ENCODE results near the gene HSH2D. TPM values are rescaled to one million over a fixed set of nuclear protein-coding genes. Genes with fewer than 3 reads are reported as not detected.

The HSH2D gene
- total RNA-seq, 1 experiment from 2014 or later = not detected

DNA sequence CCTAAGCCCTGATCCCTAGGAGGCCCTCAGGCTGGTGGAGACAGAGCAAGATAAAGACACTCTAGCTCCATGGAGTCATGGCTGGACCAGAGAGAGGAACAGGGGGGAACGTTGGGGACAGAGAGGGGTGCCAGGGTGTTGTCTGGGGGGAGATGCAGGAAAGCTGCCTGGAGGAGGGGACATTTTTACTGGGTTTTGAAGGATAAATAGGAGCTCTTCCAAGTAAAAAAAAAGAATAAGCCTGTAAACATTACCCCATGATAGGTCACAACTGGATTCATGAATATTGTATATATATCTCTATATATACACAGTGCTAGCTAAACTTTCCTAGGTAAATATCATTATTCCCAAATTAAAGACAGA is 714 bp downstream of the HSH2D start:
- no peak for DNase-seq (ENCODE audit: low read depth)
- in situ Hi-C loops (cut with HindIII; ENCODE audit: low pct_unique_long_range_greater_than_20kb, low sequenced_read_pairs) = no loop called here

DNA sequence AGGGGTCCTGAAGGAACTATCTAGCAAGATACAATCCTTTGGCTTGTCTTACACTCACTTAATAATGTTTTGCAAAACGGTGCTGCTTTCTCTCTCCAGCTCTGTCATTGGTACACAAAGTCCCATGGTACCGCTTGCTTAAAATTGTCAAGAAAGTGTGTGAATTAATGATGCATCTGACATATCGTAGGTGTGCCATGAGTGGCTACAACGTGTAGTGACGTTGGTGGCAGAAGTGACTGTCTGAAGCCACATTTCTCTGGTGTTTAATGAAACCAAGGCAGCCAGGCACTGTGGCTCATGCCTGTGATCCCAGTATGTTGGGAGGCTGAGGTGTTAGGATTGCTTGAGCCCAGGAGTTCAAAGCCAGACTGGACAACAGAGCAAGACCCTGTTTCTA is 2.6 kb downstream of the HSH2D start:
- DNase-seq (ENCODE audit: low read depth) = no peak
- in situ Hi-C loops (cut with HindIII; ENCODE audit: low pct_unique_long_range_greater_than_20kb, low sequenced_read_pairs) = no loop called here

DNA sequence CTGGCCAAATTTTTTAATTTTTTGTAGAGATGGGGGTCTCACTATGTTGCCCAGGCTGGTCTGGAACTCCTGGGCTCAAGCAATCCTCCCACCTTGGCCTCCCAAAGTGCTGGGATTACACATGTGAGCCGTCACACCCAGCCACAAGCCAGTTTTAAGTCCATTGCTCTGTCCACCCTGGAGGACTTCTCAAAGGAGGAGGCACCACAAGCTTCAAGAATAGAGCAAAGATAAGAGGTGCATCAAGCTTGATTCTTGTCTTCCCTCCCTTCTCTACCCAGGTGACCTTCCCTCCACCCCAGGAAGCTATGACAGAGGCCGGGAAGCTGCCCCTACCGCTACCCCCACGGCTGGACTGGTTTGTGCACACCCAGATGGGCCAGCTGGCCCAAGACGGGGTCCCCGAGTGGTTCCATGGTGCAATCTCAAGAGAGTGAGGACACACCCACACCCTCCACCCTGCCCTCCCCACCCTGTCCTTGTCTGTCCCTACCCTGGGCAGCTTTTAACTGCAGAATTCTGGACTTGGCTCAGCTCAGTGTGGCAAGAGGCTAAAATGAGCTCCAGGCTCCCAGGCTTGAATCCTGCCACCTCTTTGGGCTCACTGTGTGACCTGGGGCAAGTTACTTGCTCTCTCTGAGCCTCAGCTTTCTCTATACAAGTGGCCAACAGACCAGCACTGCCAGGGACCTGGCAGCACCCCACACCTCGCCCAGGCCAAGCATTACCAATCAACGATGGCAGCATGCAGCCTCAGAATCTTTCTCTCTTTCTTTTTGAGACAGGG is 5.2 kb downstream of the HSH2D start:
- in situ Hi-C loops (cut with HindIII; ENCODE audit: low pct_unique_long_range_greater_than_20kb, low sequenced_read_pairs) = no loop called here
- no peak for DNase-seq (ENCODE audit: low read depth)

DNA sequence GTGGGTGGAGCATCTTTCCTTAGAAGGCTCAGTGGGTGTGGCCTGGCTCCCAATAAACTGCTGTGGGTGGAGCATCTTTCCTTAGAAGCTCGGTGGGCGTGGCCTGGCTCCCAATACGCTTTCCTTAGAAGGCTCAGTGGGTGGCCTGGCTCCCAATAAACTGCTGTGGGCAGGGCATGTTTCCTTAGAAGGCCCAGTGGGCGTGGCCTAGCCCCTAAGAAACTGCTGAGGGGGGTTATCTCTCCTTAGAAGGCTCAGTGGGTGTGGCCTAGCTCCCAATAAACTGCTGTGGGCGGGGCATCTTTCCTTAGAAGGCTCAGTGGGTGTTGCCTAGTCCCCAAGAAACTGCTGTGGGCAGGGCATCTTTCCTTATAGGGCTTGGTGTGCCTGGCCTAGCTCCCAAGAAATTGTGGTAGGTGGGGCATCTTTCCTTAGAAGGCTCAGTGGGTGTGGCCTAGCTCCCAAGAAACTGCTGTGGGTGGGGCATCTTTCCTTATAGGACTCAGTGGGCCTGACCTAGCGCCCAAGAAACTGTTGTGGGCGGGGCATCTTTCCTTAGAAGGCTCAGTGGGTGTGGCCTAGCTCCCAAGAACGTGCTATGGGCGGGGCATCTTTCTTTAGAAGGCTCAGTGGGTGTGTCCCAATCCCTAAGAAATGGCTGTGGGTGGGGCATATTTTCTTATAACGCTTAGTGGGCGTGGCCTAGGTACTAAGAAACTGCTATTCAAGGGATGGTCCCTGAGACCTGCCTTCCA is 10.3 kb downstream of the HSH2D start:
- in situ Hi-C loops (cut with HindIII; ENCODE audit: low pct_unique_long_range_greater_than_20kb, low sequenced_read_pairs) = no loop called here
- DNase-seq (ENCODE audit: low read depth) = peak; percentile 71

DNA sequence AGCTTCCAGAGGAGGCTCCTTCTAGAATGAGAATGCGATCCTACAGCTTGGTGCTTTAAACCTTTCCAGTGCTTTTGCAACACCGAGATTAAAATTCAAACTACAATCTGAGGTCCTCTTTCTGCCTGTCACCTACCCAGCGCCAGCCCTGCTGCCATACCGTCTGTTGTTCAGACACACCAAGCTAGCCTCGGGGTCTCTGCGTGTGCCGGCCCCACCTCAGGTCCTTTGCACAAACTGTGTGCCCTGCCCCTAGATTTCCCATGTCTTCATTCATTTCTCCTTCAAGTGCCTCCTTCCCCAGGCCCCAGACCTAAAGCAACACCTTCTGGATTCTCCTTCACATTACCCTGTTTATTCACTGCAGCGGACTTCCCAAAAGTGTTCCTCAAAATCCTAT is 11.1 kb downstream of the HSH2D start:
- in situ Hi-C loops (cut with HindIII; ENCODE audit: low pct_unique_long_range_greater_than_20kb, low sequenced_read_pairs) = no loop called here
- DNase-seq (ENCODE audit: low read depth) = no peak

DNA sequence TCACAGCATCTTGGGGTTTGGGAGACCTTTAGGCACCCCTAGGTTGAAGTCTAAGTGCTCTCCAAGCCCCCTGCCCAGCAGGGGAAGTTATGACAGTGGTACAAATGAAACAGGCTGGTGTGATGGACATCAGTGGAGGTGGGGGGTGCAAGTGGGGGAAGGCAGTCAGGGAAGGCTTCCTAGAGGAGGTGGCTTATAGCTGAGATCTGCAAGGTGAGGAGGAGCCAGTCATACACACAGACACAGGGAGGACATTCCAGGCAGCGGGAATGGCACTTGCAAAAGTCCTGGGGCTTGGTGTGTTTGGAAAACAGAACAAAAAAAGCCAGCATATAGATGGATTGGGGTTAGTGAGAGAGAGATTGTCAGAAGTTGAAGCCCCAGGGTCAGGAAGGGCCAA is 11.6 kb downstream of the HSH2D start:
- in situ Hi-C loops (cut with HindIII; ENCODE audit: low pct_unique_long_range_greater_than_20kb, low sequenced_read_pairs) = no loop called here

DNA sequence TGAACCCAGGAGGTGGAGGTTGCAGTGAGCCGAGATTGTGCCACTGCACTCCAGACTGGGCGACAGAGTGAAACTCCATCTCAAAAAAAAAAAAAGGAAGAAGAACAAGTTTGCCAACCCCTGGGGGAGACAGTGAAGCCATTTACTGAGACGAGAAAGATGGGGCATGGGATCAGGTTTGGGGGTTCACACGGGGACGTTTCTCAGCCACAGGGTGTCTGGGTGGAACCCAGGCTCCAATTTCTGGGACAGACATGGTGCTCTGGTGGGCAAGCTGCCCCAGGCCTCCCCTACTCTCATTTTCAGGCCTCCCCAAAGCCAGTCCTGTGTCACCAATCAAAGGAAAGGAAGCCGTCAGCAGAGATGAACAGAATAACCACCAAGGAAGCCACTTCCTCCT is 13.4 kb downstream of the HSH2D start:
- in situ Hi-C loops (cut with HindIII; ENCODE audit: low pct_unique_long_range_greater_than_20kb, low sequenced_read_pairs) = no loop called here

More for the DNA sequence above, 11.6 kb downstream of the HSH2D start:
- DNase-seq (ENCODE audit: low read depth) = no peak

DNA sequence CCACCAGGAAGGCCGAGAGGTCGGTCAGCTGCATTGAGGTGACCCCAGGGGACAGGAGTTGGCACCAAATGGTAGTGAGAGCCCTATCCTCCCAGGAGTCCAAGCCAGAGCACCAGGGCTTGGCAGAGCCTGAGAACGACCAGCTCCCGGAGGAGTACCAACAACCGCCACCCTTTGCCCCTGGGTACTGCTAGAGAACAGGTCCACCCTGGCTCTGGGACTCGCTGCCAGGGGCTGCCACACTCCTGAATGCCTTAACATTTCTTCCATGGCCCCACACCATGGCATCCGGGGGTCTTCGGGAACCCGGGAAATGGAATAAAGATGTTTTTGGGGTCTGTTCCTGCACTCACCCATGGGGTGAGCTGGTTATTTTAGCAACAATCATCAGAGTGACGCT is 14.1 kb downstream of the HSH2D start:
- in situ Hi-C loops (cut with HindIII; ENCODE audit: low pct_unique_long_range_greater_than_20kb, low sequenced_read_pairs) = no loop called here

More for the DNA sequence above, 13.4 kb downstream of the HSH2D start:
- no peak for DNase-seq (ENCODE audit: low read depth)

DNA sequence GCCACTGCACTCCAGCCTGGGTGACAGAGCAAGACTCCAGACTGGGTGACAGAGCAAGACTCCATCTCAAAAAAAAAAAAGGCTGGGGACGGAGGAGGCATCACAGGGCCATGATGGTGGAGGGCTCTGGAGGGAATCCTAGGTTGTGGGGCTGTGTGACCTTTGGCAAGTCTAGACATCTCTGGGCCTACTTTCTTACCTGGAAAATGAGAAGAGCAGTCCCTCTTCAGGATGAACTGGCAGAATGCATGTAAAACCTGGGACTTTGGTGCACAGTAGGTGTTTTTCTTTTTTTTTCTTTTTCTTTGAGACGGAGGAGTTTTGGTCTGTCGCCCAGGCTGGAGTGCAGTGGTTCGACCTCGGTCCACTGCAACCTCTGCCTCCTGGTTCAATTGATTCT is 16.2 kb downstream of the HSH2D start:
- in situ Hi-C loops (cut with HindIII; ENCODE audit: low pct_unique_long_range_greater_than_20kb, low sequenced_read_pairs) = no loop called here
- DNase-seq (ENCODE audit: low read depth) = no peak

More for the DNA sequence above, 14.1 kb downstream of the HSH2D start:
- DNase-seq (ENCODE audit: low read depth) = no peak

DNA sequence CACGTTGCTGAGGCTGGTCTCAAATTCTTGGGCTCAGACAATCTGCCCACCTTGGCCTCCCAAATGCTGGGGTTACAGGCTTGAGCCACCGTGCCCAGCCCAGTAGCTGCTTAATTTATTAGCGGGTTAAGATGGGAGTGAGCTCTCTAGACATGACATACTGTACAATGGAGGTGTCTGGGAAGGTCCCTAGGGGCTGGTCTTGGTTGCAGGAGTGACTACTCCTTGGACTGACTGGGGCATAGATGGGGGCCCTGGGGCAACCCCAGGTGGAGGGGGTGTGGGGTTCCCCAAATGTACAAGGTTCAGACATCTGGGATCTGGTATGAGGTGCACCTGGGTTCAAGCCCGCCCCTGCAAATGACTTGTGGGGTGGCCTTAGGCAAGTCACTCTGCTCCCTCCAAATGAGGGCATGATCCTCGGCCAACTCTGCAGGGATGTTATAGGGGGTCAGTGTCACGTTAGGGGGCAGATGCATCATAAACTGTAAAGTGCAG is 17.0 kb downstream of the HSH2D start:
- in situ Hi-C loops (cut with HindIII; ENCODE audit: low pct_unique_long_range_greater_than_20kb, low sequenced_read_pairs) = no loop called here
- no peak for DNase-seq (ENCODE audit: low read depth)

DNA sequence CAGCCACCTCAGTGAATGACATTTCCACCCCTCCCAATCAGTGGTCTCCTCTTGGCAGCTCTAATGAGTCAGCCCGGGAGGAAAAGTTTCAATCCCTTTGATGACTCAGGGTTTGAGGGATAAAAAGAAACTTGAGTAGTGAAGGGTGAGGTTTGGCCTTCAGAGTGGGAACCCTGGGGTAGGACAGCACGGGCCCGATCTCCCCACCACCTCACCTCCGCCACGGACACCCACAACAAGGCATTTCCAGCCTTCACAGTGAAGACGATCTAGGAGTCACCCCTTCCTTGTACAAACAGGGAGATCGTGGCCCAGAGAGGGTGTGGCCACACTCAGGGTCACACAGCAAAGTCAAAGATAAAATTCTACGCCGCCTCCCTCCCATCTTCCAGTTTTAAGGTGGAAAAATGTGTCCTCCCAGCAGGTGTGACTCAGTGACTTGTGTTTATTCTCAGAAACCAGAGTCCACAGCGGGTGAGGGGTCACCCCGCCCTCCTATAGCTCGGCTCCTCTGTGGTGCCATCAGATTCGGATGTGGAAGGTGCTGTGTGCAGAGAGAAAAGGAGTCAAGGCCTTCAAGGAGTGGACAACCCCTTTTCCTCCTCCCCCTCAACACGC is 17.6 kb downstream of the HSH2D start:
- in situ Hi-C loops (cut with HindIII; ENCODE audit: low pct_unique_long_range_greater_than_20kb, low sequenced_read_pairs) = no loop called here
- DNase-seq (ENCODE audit: low read depth) = peak; percentile 69

DNA sequence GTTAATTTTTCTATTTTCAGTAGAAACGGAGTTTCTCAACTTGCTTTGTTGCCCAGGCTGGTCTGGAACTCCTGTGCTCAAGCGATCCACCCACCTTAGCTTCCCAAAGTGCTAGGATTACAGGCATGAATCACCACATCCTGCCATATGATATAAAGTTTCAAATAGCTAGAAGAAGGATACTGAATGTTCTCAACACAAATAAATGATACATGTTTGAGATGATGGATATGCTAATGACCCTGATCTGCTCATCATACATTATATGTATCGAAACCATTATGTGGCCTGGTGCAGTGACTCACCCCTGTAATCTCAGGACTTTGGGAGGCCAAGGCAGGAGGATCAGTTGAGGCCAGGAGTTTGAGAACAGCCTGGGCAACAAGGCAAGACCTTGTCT is 18.4 kb downstream of the HSH2D start:
- DNase-seq (ENCODE audit: low read depth) = peak; percentile 54
- in situ Hi-C loops (cut with HindIII; ENCODE audit: low pct_unique_long_range_greater_than_20kb, low sequenced_read_pairs) = no loop called here

DNA sequence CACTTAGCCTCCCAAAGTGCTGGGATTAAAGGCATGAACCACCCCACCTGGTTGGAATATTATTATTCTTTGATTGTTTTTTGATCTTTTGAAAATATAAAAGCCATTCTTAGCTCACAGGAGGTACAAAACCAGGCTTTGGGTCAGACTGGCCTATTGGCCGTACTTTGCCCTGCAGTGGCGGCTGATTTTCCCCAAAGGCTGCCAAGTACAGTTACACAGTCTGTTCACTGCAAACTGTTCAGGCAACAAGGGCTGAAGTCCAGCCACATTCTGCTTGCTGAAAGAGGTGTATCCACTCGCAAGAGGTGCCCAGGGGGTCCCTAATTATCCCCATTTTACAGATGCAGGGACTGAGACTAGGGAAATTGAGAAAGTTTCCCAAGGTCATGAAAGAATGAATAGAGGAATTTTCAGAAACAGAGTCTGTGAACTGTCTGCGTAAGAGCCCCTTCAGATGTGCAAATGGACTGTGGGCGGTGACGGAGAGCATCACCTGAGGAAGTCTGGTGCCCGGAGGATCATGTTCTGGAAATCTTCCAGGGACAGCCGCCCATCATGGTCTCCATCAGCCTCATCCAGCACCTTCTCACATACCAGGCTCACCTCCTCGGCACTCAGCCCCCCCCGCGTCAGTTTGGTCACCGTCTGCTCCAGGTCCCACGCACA is 20.9 kb downstream of the HSH2D start:
- in situ Hi-C loops (cut with HindIII; ENCODE audit: low pct_unique_long_range_greater_than_20kb, low sequenced_read_pairs) = no loop called here
- DNase-seq (ENCODE audit: low read depth) = no peak

DNA sequence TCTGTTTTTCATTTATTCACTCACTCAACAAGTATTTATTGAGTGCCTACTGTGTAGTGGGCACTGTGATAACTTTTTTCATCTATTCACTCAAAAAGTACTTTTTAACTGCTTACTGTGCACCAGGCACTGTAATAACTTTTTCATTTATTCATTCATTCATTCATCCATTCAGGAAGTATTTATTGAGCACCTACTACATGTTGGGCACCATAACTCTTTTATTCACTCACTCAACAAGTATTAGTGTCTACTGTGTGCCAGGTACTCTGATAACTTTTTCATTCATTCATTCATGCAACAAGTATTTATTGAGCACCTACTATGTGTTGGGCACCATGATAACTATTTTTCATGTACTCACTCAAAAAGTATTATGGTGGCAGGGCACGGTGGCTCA is 22.9 kb downstream of the HSH2D start:
- in situ Hi-C loops (cut with HindIII; ENCODE audit: low pct_unique_long_range_greater_than_20kb, low sequenced_read_pairs) = no loop called here
- no peak for DNase-seq (ENCODE audit: low read depth)

DNA sequence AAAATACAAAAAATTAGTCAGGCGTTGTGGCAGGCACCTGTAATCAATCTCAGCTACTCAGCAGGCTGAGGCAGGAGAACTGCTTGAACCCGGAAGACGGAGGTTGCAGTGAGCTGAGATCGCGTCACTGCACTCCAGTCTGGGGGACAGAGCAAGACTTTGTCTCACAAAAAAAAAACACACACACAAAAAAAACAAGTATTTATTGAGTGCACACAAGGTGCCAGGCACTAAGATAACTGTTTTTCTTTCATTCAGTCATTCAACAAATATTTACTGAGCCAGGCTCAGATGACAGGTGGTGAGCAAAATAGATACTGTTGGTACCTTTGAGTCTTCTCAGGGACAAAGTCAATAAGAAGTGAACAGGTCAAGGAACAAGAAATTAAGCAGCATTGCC is 23.6 kb downstream of the HSH2D start:
- in situ Hi-C loops (cut with HindIII; ENCODE audit: low pct_unique_long_range_greater_than_20kb, low sequenced_read_pairs) = no loop called here
- DNase-seq (ENCODE audit: low read depth) = no peak

DNA sequence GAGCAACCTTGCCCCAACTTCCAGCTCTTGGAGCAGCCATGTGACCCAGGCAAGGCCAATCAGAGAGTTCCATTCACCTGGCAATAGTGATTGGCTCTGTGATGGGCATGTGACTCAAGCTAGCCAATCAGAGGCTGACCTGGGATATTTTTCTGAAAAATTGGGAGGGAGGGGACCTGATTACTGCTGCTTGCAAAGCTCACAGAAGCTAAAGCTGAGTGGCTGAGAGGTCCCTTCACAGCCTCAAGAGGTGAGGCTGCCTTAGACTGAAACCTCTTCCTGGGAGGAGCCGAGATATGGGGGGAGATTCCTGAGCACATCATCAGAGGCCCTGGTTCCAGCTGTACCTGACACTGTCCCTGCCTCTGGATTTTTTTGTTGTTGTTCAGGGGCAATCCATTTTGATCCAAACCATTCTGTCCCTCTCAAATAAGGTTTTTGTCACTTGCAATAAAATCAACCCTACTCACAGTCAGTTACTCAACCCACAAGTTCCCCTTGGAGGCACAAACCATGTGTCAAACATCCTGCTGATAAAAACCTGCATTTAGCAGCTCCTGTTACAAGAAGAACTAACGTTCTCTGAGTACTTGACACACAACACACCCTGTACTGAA is 25.1 kb downstream of the HSH2D start:
- in situ Hi-C loops (cut with HindIII; ENCODE audit: low pct_unique_long_range_greater_than_20kb, low sequenced_read_pairs) = no loop called here
- no peak for DNase-seq (ENCODE audit: low read depth)

DNA sequence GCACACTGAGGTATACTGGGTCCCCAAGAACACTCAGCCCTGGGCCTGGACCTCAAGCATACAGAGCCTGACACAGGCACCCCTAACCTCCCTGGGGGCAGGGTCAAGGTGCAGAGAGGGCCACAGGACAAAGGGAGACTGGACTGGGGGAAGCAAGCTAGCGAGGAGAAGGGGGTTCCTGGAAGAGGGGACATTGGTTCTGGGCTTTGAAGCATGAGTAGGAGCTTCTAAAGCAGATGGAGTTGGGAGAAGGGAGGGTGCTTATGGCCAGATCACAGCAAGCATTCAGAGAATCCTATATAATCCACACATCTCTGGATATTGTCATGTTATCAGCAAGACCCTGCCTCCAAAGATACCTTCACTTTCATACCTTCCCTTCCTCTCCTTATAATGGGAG is 26.6 kb downstream of the HSH2D start:
- no peak for DNase-seq (ENCODE audit: low read depth)
- in situ Hi-C loops (cut with HindIII; ENCODE audit: low pct_unique_long_range_greater_than_20kb, low sequenced_read_pairs) = no loop called here

DNA sequence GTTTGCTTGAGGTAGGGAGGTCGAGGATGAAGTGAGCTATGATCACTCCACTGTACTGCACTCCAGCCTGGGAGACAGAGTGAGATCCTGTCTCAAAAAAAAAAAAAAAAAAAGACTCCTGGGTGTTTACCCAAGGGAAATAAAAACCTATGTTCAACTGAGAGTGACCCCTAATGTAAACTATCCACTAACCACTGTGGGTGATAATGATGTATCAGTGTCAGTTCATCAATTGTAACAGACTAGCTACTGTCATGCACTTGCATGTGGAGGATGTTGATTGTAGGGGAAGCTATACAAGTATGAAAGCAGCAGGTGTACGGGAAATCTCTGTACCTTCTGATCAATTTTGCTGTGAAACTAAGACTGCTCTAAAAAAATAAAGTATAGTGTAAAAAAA is 32.5 kb downstream of the HSH2D start:
- DNase-seq (ENCODE audit: low read depth) = no peak
- in situ Hi-C loops (cut with HindIII; ENCODE audit: low pct_unique_long_range_greater_than_20kb, low sequenced_read_pairs) = no loop called here

Data from Caki2 (cell line).